Measurements from ENCODE around the gene NBEAL2. TPM values are rescaled to one million over a fixed set of nuclear protein-coding genes. Genes with fewer than 3 reads are reported as not detected.
A peak's percentile ranks its signal among the peaks of the same experiment; 100 is the strongest.

The NBEAL2 gene
- total RNA-seq, 4 donors from 2014 or later: 176 to 519 (median 217) TPM

GRCh38 chr3:46987743-46988401, 8.4 kb downstream of the NBEAL2 start:
- no peak overlapping the region for H3K4me3 ChIP-seq (ENCODE audit: low read depth, poor library complexity, severe bottlenecking)
- intact Hi-C loops (cut with DNase I; ENCODE audit: low total_unique reads): no loop called here
- no peak for TF ChIP-seq CTCF (IDR thresholded peaks at IDR 0.05)
- TF ChIP-seq POLR2A (IDR thresholded peaks at IDR 0.05): no peak
- peak in 1 of 2 donors; percentile 92 for DNase-seq (ENCODE audit: low spot score in 2 of 2)
- WGBS, 2 donors: 43 to 71% methylated on average over 1 to 6 of the region's 16 CpGs

GRCh38 chr3:46988616-46989015, 9.2 kb downstream of the NBEAL2 start:
- WGBS, 2 donors: 93 to 94% methylated on average over 2 to 4 of the region's 4 CpGs
- no peak for TF ChIP-seq CTCF (IDR thresholded peaks at IDR 0.05)
- TF ChIP-seq POLR2A (IDR thresholded peaks at IDR 0.05): no peak
- intact Hi-C loops (cut with DNase I; ENCODE audit: low total_unique reads): no loop called here
- DNase-seq (ENCODE audit: low spot score in 2 of 2): no peak
- no peak overlapping the region for H3K4me3 ChIP-seq (ENCODE audit: low read depth, poor library complexity, severe bottlenecking)

- TF ChIP-seq POLR2A (IDR thresholded peaks at IDR 0.05) (no peak), CTCF (IDR thresholded peaks at IDR 0.05) (no peak)
- WGBS, 2 donors: 77 to 85% methylated on average over 12 to 14 of the region's 17 CpGs
- peak in 1 of 2 donors; percentile 84 for DNase-seq (ENCODE audit: low spot score in 2 of 2)
- intact Hi-C loops (cut with DNase I; ENCODE audit: low total_unique reads): no loop called here
- H3K4me3 ChIP-seq (ENCODE audit: low read depth, poor library complexity, severe bottlenecking): no peak overlapping the region
These were observed 9.8 kb downstream of the NBEAL2 start for GRCh38 chr3:46989146-46989810.

GRCh38 chr3:46990573-46991374, 11.3 kb downstream of the NBEAL2 start:
- WGBS, 2 donors: 82 to 86% methylated on average over 11 of the region's 11 CpGs
- TF ChIP-seq POLR2A (IDR thresholded peaks at IDR 0.05) (no peak), CTCF (IDR thresholded peaks at IDR 0.05) (no peak)
- H3K4me3 ChIP-seq (ENCODE audit: low read depth, poor library complexity, severe bottlenecking): no peak overlapping the region
- intact Hi-C loops (cut with DNase I; ENCODE audit: low total_unique reads): no loop called here
- peak in 1 of 2 donors; percentile 90 for DNase-seq (ENCODE audit: low spot score in 2 of 2)

- 91 to 92% methylated on average over 16 of the region's 16 CpGs for WGBS, 2 donors
- DNase-seq (ENCODE audit: low spot score in 2 of 2): no peak
- no peak overlapping the region for H3K4me3 ChIP-seq (ENCODE audit: low read depth, poor library complexity, severe bottlenecking)
- TF ChIP-seq CTCF (IDR thresholded peaks at IDR 0.05): no peak
- no peak for TF ChIP-seq POLR2A (IDR thresholded peaks at IDR 0.05)
- intact Hi-C loops (cut with DNase I; ENCODE audit: low total_unique reads): no loop called here
These were observed 12.1 kb downstream of the NBEAL2 start for GRCh38 chr3:46991406-46992165.
